Measurements from ENCODE around the gene LRRN4.
"Not testable (repeated sequence)": the region's sequence is repeated elsewhere in the genome, so short reads cannot be mapped to it uniquely, and the experiment has no call there.

DNA sequence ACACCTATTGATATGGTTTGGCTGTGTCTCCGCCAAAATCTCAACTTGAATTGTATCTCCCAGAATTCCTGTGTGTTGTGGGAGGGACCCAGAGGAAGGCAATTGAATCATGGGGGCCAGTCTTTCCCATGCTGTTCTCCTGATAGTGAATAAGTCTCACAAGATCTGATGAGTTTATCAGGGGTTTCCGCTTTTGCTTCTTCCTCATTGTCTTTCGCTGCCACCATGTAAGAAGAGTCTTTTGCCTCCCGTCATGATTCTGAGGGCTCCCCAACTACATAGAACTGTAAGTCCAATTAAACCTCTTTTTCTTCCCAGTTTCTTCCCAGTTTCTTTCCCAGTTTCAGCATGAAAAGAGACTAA lies 810 bp upstream of the LRRN4 start:
- TF ChIP-seq LEF1 (IDR thresholded peaks at IDR 0.05; ENCODE audit: borderline replicate concordance); HDGF (IDR thresholded peaks at IDR 0.05; ENCODE audit: borderline replicate concordance); FOXA1 (IDR thresholded peaks at IDR 0.05); TARDBP (IDR thresholded peaks at IDR 0.05); ZNF384 (IDR thresholded peaks at IDR 0.05): not testable (repeated sequence)

Measured in HEK293T (cell line).